Caco-2 (cell line): Measurements from ENCODE around the gene VANGL1. TPM values are rescaled to one million over a fixed set of nuclear protein-coding genes. Genes with fewer than 3 reads are reported as not detected.

Experiments used
- BruUV-seq: library from RNA; stranded (reverse); fragments of 400-500 nt; replicated peaks from 2 replicates; lab custom pipeline; 2021; lab: Mats Ljungman, UMichigan
- CTCF ChIA-PET: fragments of 300-600 bp; sonication (Branson Sonifier 250); formaldehyde crosslinking; loops from one replicate; lab custom pipeline; 2022; ENCODE audit warnings: antibody characterized with exemption; lab: Charles Lee
- POLR2A ChIA-PET: fragments of 300-600 bp; sonication (Branson Sonifier 250); formaldehyde crosslinking; loops from one replicate; lab custom pipeline; 2022; ENCODE audit warnings: antibody characterized with exemption; lab: Charles Lee
- DNase-seq, 2 experiments: peaks; one replicate each; pipeline versions ENCODE4 v3.0.0 to v3.0.0-alpha.2; 2020 to 2022
- H3K27me3 ChIP-seq: replicated peaks from 2 replicates; pipeline ENCODE4 v1.6.0; 2011; ENCODE audit warnings: low read length; ENCODE audit not compliant: control insufficient read depth, insufficient read depth
- H3K36me3 ChIP-seq: 2 replicates; pipeline ENCODE4 v1.5.1; 2011; ENCODE audit warnings: low read length; ENCODE audit not compliant: control insufficient read depth, insufficient read depth
- H3K4me1 ChIP-seq: fragments of 250-450 bp; sonication (Bioruptor Pico); 2 replicates; pipeline ENCODE4 v1.5.1; 2020; ENCODE audit warnings: mild to moderate bottlenecking
- H3K4me3 ChIP-seq: 2 replicates; pipeline ENCODE4 v1.5.1; 2011; ENCODE audit warnings: low read depth, mild to moderate bottlenecking, control low read depth, low read length
- H3K9me3 ChIP-seq: fragments of 250-450 bp; sonication (Bioruptor Pico); 2 replicates; pipeline ENCODE4 v1.5.1; 2020; ENCODE audit warnings: mild to moderate bottlenecking, moderate library complexity
- H3K27ac Mint-ChIP-seq: one replicate; pipeline ENCODE4 v1.8.0; 2022; ENCODE audit warnings: mixed read lengths; ENCODE audit not compliant: unreplicated experiment
- H3K27me3 Mint-ChIP-seq: one replicate; pipeline ENCODE4 v1.8.0; 2022; ENCODE audit warnings: mixed read lengths; ENCODE audit not compliant: insufficient read depth, unreplicated experiment
- H3K36me3 Mint-ChIP-seq: one replicate; pipeline ENCODE4 v1.8.0; 2022; ENCODE audit warnings: mild to moderate bottlenecking, mixed read lengths; ENCODE audit not compliant: insufficient read depth, unreplicated experiment
- H3K4me1 Mint-ChIP-seq: one replicate; pipeline ENCODE4 v1.8.0; 2022; ENCODE audit warnings: low read depth, mixed read lengths; ENCODE audit not compliant: unreplicated experiment
- H3K4me3 Mint-ChIP-seq: one replicate; pipeline ENCODE4 v1.8.0; 2022; ENCODE audit warnings: mild to moderate bottlenecking, moderate library complexity, mixed read lengths; ENCODE audit not compliant: unreplicated experiment
- H3K9me3 Mint-ChIP-seq: one replicate; pipeline ENCODE4 v1.8.0; 2022; ENCODE audit warnings: mixed read lengths; ENCODE audit not compliant: unreplicated experiment
- CTCF ChIP-seq, 2 experiments: fragments of 200-600 bp in 1 of 2; IDR thresholded peaks; 1 replicate in 1 of 2; 2 replicates in 1 of 2; pipeline versions ENCODE4 v1.5.1 to v1.8.0; 2011 to 2022; ENCODE audit warnings: antibody characterized with exemption in 1 of 2, control low read depth in 1 of 2, inconsistent platforms in 1 of 2, low read depth in 1 of 2, low read length in 1 of 2, mild to moderate bottlenecking in 1 of 2, moderate library complexity in 1 of 2; ENCODE audit not compliant: insufficient read depth in 1 of 2, severe bottlenecking in 1 of 2, unreplicated experiment in 1 of 2
- intact Hi-C: fragments of 100-400 bp; cut with micrococcal nuclease; formaldehyde crosslinking; loops from one replicate; pipeline ENCODE4 v1.10.0; 2022; ENCODE audit not compliant: unreplicated experiment
- total RNA-seq: library from RNA; stranded (reverse); gene quantifications from 2 replicates; pipeline ENCODE4 v1.2.3, GENCODE V29; 2022

The VANGL1 gene
- total RNA-seq, 1 experiment from 2014 or later: 13.6 TPM

DNA sequence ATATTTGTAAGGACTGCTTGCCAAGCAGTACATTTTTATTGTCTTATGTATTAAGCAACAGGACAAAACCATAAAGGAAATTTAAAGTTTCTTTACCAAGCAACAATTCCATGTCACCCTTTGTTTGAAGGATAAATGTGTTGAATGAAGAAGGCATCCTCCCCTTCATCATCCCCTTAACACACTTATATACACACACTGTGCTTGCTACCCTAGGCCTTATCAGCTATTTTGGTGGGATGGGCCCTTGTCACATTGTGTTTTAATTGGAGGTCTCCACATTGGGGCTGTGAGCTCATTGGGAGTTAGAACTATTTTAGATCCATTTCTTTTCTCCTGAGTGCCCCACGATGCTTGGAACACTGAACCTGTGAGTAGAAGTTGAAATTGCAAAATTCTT is 1.9 kb downstream of the VANGL1 start:
- Histone ChIP-seq H3K36me3 (no peaks in the 10 kb centered on the region), H3K4me1 (peaks cover 30% of the 10 kb centered on the region), H3K4me3 (no peak overlapping the region; the same call in 1 of the 2 replicates), H3K27me3 (no peaks in the 10 kb centered on the region), H3K9me3 (no peaks in the 10 kb centered on the region)
- TF ChIP-seq CTCF (IDR thresholded peaks at IDR 0.05; ENCODE audit: insufficient read depth in 1 of 2, low read depth in 1 of 2, low read length in 1 of 2, severe bottlenecking in 1 of 2, unreplicated experiment in 1 of 2): no peak
- Mint-ChIP-seq H3K27ac (no peak overlapping the region), H3K9me3 (no peaks in the 10 kb centered on the region), H3K27me3 (no peaks in the 10 kb centered on the region), H3K4me3 (peak overlapping the region; percentile 92), H3K36me3 (peaks cover 9% of the 10 kb centered on the region), H3K4me1 (peaks cover 4% of the 10 kb centered on the region)
- ChIA-PET POLR2A (no interaction called here), CTCF (interaction anchor here (1.9 kb wide), 1 partner anchor 35 kb away, joined by 12 read pairs; no protein-coding TSS in a partner anchor)
- no peak for DNase-seq
- no TSS peak for BruUV-seq
- intact Hi-C loops: loop anchor here (1.0 to 2.0 kb wide), 2 partner anchors 35 to 121 kb away; no protein-coding TSS in a partner anchor

DNA sequence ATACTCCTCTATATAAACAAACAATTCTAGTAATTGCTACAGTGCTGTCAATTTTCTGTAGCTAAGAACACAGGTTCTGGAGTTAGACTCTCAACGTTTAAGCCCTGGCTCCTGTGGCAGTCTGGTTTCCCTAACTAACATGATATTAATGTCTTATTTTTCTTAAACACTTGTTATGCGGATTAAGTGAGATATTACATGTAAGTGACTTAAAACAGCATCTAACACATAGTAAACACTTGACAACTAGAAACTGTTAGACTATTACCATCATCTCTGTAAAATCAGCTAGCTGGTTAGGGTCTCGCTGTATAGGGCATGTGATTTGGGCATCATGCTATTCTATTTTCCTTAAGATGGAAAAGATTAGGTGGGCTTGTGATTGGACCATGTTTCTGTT is 2.3 kb downstream of the VANGL1 start:
- Mint-ChIP-seq H3K36me3 (peaks cover 7% of the 10 kb centered on the region), H3K9me3 (no peaks in the 10 kb centered on the region), H3K4me3 (peak overlapping the region; percentile 92), H3K27me3 (no peaks in the 10 kb centered on the region), H3K4me1 (peaks cover 4% of the 10 kb centered on the region), H3K27ac (no peak overlapping the region)
- intact Hi-C loops: no loop called here
- DNase-seq: no peak
- no peak overlapping the region for H3K4me3 ChIP-seq
- no TSS peak for BruUV-seq
- TF ChIP-seq CTCF (IDR thresholded peaks at IDR 0.05; ENCODE audit: insufficient read depth in 1 of 2, low read depth in 1 of 2, low read length in 1 of 2, severe bottlenecking in 1 of 2, unreplicated experiment in 1 of 2): no peak
- ChIA-PET POLR2A (no interaction called here), CTCF (no interaction called here)
- no peaks in the 10 kb centered on the region for H3K36me3 ChIP-seq
- no peaks in the 10 kb centered on the region for H3K27me3 ChIP-seq
- H3K4me1 ChIP-seq: peaks cover 34% of the 10 kb centered on the region
- no peaks in the 10 kb centered on the region for H3K9me3 ChIP-seq

DNA sequence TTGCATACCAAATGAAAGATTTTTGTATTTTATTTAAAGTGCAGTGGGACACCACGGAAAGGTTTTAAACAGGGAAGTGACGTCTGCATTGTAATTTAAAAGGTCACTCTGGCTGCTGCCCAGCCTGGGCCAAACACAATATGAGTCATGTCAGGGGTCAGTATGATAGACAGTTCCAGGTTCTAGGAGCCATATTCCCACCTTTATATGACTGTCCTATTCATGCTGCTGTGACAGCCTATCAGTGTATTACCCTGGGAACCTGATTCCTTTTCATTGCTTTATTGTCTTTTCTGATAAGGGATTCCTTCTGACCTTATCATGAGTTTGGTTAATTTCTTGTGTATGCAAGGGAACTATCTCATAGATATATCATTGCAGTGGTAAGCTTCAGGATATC is 5.3 kb downstream of the VANGL1 start:
- Histone ChIP-seq H3K27me3 (no peaks in the 10 kb centered on the region), H3K9me3 (no peaks in the 10 kb centered on the region), H3K36me3 (no peaks in the 10 kb centered on the region), H3K4me3 (no peak overlapping the region), H3K4me1 (peaks cover 55% of the 10 kb centered on the region)
- no TSS peak for BruUV-seq
- no peaks in the 10 kb centered on the region for H3K4me1 Mint-ChIP-seq
- H3K4me3 Mint-ChIP-seq: no peak overlapping the region
- ChIA-PET POLR2A (no interaction called here), CTCF (interaction anchor here (1.0 kb wide), 1 partner anchor 60 kb away, joined by 3 read pairs; no protein-coding TSS in a partner anchor)
- no peak overlapping the region for H3K27ac Mint-ChIP-seq
- intact Hi-C loops: no loop called here
- no peak for TF ChIP-seq CTCF (IDR thresholded peaks at IDR 0.05; ENCODE audit: insufficient read depth in 1 of 2, low read depth in 1 of 2, low read length in 1 of 2, severe bottlenecking in 1 of 2, unreplicated experiment in 1 of 2)
- H3K36me3 Mint-ChIP-seq: no peaks in the 10 kb centered on the region
- H3K27me3 Mint-ChIP-seq: no peaks in the 10 kb centered on the region
- no peak for DNase-seq
- no peaks in the 10 kb centered on the region for H3K9me3 Mint-ChIP-seq
